IMR-90 (cell line): ENCODE results near the gene CEP104.

Experiments used
- CHD1 ChIP-seq: IDR thresholded peaks from 2 replicates; pipeline ENCODE4 v1.6.1; 2012; ENCODE audit warnings: low read depth, low read length, improper control_type of control experiment
- CTCF ChIP-seq: conservative IDR thresholded peaks from 2 replicates; pipeline ENCODE4 v1.5.1; 2012; ENCODE audit warnings: mild to moderate bottlenecking, low read depth, low read length, improper control_type of control experiment
- MXI1 ChIP-seq: IDR thresholded peaks from 2 replicates; pipeline ENCODE4 v1.6.1; 2012; ENCODE audit warnings: low read depth, mild to moderate bottlenecking, low read length, moderate library complexity, borderline replicate concordance

GRCh38 chr1:3905266-3905952 lies 48.4 kb upstream of the CEP104 start:
- TF ChIP-seq CTCF (no peak), MXI1 (no peak), CHD1 (no peak)
